NCI-H2227 (cell line): ENCODE results near the gene SASS6.
A peak's percentile ranks its signal among the peaks of the same experiment; 100 is the strongest.
"Not testable (repeated sequence)": the region's sequence is repeated elsewhere in the genome, so short reads cannot be mapped to it uniquely, and the experiment has no call there.

Experiments
- DNase-seq: peaks from one replicate; lab custom pipeline; 2025; ENCODE audit not compliant: unreplicated experiment; lab: John Stamatoyannopoulos, UW

Gene SASS6

GRCh38 chr1:100050139-100050538, 82.6 kb downstream of the SASS6 start:
- DNase-seq, result no peak

- DNase-seq, result not testable (repeated sequence)
Measured at GRCh38 chr1:100047235-100047708, 85.5 kb downstream of the SASS6 start.

GRCh38 chr1:100045206-100045605, 87.5 kb downstream of the SASS6 start:
- DNase-seq, result no peak

GRCh38 chr1:100039591-100039990, 93.1 kb downstream of the SASS6 start:
- DNase-seq, result no peak

GRCh38 chr1:100038660-100039287, 94.0 kb downstream of the SASS6 start:
- DNase-seq, result peak; percentile 60

GRCh38 chr1:100037927-100038659, 94.6 kb downstream of the SASS6 start:
- DNase-seq, result peak; percentile 91

- DNase-seq, result no peak
Measured at GRCh38 chr1:100037656-100037926, 95.1 kb downstream of the SASS6 start.

- peak; percentile 13 for DNase-seq
Measured at GRCh38 chr1:100036718-100037655, 95.7 kb downstream of the SASS6 start.

GRCh38 chr1:100035214-100035613, 97.5 kb downstream of the SASS6 start:
- no peak for DNase-seq

- DNase-seq, result peak; percentile 59
Measured at GRCh38 chr1:100034470-100034869, 98.3 kb downstream of the SASS6 start.
